ENCODE measurements around the gene SPAG9. TPM values are rescaled to one million over a fixed set of nuclear protein-coding genes. Genes with fewer than 3 reads are reported as not detected.

The SPAG9 gene
- total RNA-seq, 2 donors from 2014 or later, result 46.0 to 67.0 TPM

- Histone ChIP-seq H3K4me3 (no peak overlapping the region), H3K27ac (no peak overlapping the region), H3K9me3 (no peaks in the 10 kb centered on the region), H3K9ac (ENCODE audit: low read depth in 2 of 2, low read length in 2 of 2) (no peak overlapping the region), H3K36me3 (no peaks in the 10 kb centered on the region), H3K4me1 (peaks cover 5% of the 10 kb centered on the region), H3K27me3 (no peaks in the 10 kb centered on the region)
- intact Hi-C loops (cut with DNase I), result no loop called here
- DNase-seq, result no peak
- TF ChIP-seq CTCF (IDR thresholded peaks at IDR 0.05), result no peak
Observed at GRCh38 chr17:50934161-50934560, 186.5 kb downstream of the SPAG9 start.

- intact Hi-C loops (cut with DNase I), result no loop called here
- Histone ChIP-seq H3K9me3 (no peaks in the 10 kb centered on the region), H3K4me1 (peaks cover 5% of the 10 kb centered on the region), H3K36me3 (no peaks in the 10 kb centered on the region), H3K27me3 (no peaks in the 10 kb centered on the region), H3K4me3 (peak overlapping the region; percentile 34), H3K27ac (peak overlapping the region; percentile 71), H3K9ac (ENCODE audit: low read depth in 2 of 2, low read length in 2 of 2) (peak overlapping the region; percentile 79 to 86)
- no peak for TF ChIP-seq CTCF (IDR thresholded peaks at IDR 0.05)
- peak; percentile 77 for DNase-seq
Observed at GRCh38 chr17:50931144-50931908, 189.3 kb downstream of the SPAG9 start.

- Histone ChIP-seq H3K27ac (no peak overlapping the region), H3K4me1 (peaks cover 5% of the 10 kb centered on the region), H3K9me3 (no peaks in the 10 kb centered on the region)
Observed at GRCh38 chr17:50928646-50929045, 192.0 kb downstream of the SPAG9 start.

GRCh38 chr17:50927287-50927686, 193.4 kb downstream of the SPAG9 start:
- peaks cover 17% of the 10 kb centered on the region for H3K4me1 ChIP-seq
- TF ChIP-seq CTCF (IDR thresholded peaks at IDR 0.05), result no peak
- no peaks in the 10 kb centered on the region for H3K27me3 ChIP-seq
- H3K36me3 ChIP-seq, result no peaks in the 10 kb centered on the region
- DNase-seq, result no peak
- H3K27ac ChIP-seq, result no peak overlapping the region
- no peak overlapping the region for H3K4me3 ChIP-seq
- intact Hi-C loops (cut with DNase I), result no loop called here
- H3K9ac ChIP-seq (ENCODE audit: low read depth in 2 of 2, low read length in 2 of 2), result no peak overlapping the region
- no peaks in the 10 kb centered on the region for H3K9me3 ChIP-seq

More at GRCh38 chr17:50928646-50929045, 192.0 kb downstream of the SPAG9 start:
- intact Hi-C loops (cut with DNase I), result no loop called here
- Histone ChIP-seq H3K4me3 (no peak overlapping the region), H3K27me3 (no peaks in the 10 kb centered on the region), H3K36me3 (no peaks in the 10 kb centered on the region), H3K9ac (ENCODE audit: low read depth in 2 of 2, low read length in 2 of 2) (no peak overlapping the region)
- no peak for TF ChIP-seq CTCF (IDR thresholded peaks at IDR 0.05)
- DNase-seq, result no peak

GRCh38 chr17:50926523-50926922, 194.1 kb downstream of the SPAG9 start:
- no peak overlapping the region for H3K9ac ChIP-seq (ENCODE audit: low read depth in 2 of 2, low read length in 2 of 2)
- no peaks in the 10 kb centered on the region for H3K9me3 ChIP-seq
- TF ChIP-seq CTCF (IDR thresholded peaks at IDR 0.05), result no peak
- DNase-seq, result no peak
- no peak overlapping the region for H3K27ac ChIP-seq
- H3K27me3 ChIP-seq, result no peaks in the 10 kb centered on the region
- no peaks in the 10 kb centered on the region for H3K36me3 ChIP-seq
- intact Hi-C loops (cut with DNase I), result no loop called here
- no peak overlapping the region for H3K4me3 ChIP-seq
- H3K4me1 ChIP-seq, result peaks cover 24% of the 10 kb centered on the region

All from colonic mucosa (tissue), 4 donors.